ENCODE results near the gene OR2D2.

DNA sequence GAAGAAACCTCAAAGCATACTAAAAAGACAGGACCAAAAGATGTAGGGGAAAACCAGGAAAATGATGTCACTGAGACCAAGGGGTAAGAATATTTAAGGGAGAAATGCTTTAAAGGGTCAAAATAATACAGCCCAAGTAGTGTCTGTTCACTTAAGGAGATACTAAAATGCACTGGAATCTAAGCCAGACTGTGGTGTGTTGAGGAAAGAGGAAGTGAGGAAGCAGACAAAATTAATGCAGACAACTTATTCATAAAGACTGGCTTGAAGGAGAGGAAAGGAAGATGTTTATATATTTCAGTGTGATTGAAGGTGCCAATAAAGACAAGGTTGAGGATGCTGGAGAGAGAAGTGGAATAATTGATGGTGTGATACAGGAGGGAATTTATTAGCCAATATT lies 49.7 kb upstream of the OR2D2 start:
- TF ChIP-seq, protein P1, sequence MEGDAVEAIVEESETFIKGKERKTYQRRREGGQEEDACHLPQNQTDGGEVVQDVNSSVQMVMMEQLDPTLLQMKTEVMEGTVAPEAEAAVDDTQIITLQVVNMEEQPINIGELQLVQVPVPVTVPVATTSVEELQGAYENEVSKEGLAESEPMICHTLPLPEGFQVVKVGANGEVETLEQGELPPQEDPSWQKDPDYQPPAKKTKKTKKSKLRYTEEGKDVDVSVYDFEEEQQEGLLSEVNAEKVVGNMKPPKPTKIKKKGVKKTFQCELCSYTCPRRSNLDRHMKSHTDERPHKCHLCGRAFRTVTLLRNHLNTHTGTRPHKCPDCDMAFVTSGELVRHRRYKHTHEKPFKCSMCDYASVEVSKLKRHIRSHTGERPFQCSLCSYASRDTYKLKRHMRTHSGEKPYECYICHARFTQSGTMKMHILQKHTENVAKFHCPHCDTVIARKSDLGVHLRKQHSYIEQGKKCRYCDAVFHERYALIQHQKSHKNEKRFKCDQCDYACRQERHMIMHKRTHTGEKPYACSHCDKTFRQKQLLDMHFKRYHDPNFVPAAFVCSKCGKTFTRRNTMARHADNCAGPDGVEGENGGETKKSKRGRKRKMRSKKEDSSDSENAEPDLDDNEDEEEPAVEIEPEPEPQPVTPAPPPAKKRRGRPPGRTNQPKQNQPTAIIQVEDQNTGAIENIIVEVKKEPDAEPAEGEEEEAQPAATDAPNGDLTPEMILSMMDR (conservative IDR thresholded peaks at IDR 0.05; ENCODE audit: low read depth in 2 of 2): no peak
- TF ChIP-seq EZH2 (IDR thresholded peaks at IDR 0.05; ENCODE audit: low read depth, unreplicated experiment) (no peak), POLR2AphosphoS5 (IDR thresholded peaks at IDR 0.05; ENCODE audit: low read depth) (no peak), NANOG (IDR thresholded peaks at IDR 0.05; ENCODE audit: borderline replicate concordance) (no peak), JUNB (IDR thresholded peaks at IDR 0.05; ENCODE audit: unreplicated experiment) (no peak), EZH2phosphoT487 (IDR thresholded peaks at IDR 0.05; ENCODE audit: unreplicated experiment) (no peak), ZNF114 (CRISPR knock-in tag; IDR thresholded peaks at IDR 0.05) (no peak), CREB1 (CRISPR knock-in tag; IDR thresholded peaks at IDR 0.05; ENCODE audit: low read depth) (no peak)
- TF ChIP-seq, protein P2, sequence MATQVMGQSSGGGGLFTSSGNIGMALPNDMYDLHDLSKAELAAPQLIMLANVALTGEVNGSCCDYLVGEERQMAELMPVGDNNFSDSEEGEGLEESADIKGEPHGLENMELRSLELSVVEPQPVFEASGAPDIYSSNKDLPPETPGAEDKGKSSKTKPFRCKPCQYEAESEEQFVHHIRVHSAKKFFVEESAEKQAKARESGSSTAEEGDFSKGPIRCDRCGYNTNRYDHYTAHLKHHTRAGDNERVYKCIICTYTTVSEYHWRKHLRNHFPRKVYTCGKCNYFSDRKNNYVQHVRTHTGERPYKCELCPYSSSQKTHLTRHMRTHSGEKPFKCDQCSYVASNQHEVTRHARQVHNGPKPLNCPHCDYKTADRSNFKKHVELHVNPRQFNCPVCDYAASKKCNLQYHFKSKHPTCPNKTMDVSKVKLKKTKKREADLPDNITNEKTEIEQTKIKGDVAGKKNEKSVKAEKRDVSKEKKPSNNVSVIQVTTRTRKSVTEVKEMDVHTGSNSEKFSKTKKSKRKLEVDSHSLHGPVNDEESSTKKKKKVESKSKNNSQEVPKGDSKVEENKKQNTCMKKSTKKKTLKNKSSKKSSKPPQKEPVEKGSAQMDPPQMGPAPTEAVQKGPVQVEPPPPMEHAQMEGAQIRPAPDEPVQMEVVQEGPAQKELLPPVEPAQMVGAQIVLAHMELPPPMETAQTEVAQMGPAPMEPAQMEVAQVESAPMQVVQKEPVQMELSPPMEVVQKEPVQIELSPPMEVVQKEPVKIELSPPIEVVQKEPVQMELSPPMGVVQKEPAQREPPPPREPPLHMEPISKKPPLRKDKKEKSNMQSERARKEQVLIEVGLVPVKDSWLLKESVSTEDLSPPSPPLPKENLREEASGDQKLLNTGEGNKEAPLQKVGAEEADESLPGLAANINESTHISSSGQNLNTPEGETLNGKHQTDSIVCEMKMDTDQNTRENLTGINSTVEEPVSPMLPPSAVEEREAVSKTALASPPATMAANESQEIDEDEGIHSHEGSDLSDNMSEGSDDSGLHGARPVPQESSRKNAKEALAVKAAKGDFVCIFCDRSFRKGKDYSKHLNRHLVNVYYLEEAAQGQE (IDR thresholded peaks at IDR 0.05; ENCODE audit: unreplicated experiment): no peak
